GM21423 (cell line): ENCODE data around the gene RHEBL1.
"Not testable (repeated sequence)": the region's sequence is repeated elsewhere in the genome, so short reads cannot be mapped to it uniquely, and the experiment has no call there.

Experiments
- ATAC-seq: cut with Tn5 transposase; IDR thresholded peaks from one replicate; pipeline ENCODE4 v1.9.1; 2021; ENCODE audit warnings: mild to moderate bottlenecking, moderate library complexity; ENCODE audit not compliant: unreplicated experiment

The RHEBL1 gene

DNA sequence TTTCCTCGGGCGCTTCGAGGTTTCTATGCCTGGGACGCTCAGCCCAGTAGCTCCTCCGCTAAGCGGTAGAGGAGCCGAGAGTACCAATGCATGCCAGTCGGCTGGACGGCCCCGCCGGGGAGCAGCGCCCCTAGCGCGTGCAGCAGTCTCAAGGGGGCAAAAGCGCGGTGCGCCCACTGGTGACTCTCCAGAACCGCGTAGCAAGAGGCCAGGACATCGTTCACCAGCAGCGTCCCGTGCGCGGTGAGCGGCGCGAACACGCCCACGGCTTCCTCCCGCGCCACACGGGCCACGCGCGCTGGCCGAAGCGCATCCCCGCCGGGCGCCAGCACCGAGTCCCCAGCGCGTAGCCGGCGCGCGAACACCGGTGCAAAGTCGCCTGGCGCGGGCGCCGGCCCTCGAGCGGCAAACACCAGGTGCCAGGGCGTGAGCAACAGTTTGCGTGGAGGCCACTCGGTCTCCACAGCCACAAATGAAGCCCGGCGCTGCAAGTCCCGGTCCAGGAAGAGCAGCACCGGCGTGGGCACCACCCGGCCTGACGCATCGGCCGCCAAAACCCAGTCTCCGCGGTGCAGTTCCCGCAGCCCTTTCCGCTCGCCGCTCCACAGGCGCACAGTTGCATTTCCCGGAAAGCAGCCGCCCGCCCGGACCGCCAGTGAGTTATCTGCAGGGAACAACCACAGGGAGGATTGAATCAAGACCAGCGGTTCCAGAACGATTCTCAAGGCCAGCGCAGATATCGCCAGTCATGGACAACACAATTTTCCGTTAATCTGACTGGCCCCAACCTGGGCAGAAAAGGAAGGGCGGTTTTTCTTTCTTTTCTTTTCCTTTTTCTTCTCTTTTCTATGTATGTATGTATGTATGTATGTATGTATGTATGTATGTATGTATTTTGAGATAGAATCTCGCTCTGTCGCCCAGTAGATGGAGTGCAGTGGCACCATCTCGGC is 20.3 kb upstream of the RHEBL1 start:
- no peak for ATAC-seq

DNA sequence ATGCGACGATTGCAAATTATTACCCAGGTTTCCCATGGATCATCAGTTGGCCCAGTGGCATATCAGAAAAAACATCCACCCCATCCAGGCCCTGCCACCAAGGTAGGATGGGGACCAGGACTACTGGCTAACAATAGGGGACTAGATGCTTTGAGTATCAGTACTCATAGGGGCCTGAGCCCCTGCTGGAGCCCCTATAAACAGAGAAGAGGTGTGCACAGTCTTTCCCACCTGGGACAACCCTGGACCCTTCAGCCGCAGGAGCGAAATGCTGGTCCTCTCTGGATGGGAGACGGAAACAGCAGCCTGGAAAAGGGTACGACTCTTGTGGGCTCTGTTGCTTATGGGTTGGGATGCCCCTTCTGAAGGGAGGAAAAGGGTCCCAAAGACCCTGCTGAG is 19.2 kb upstream of the RHEBL1 start:
- no peak for ATAC-seq

DNA sequence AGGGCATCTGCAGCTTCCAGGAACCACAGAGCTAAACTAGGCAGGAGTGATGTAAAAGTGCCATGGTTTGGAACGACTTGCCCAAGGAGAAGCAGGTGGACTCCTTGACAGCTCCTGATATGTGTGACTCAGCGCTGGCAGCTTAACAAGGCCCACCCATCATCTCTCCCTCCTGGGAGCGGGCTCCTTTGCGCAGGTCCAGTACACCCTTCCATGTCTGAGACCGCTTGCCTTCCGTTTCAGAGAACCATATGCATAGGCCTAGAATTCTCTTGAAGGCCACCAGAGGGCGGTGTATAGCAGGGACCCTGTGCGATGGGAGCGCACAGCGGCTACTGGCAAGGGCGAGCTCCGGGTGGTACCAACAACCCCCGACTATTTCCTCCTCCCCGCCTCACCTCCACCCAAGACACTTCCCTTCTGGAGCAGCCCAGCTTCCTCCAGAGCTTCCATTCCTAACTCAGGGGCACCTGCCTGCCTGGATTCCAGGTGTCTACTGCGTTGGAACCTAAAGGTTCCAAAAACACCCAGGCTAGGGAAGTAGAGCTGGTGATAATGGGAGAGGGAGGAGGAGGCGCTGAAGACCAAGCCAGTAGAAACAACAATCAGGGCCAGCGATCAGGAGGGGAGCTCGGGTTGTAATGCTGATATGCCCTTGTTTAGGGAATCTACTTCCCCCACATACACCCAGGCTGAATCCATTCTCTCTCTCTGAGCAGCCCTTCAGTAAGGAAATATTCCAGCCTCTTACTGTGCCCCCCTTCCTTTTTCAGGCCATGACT is 18.6 kb upstream of the RHEBL1 start:
- peak; percentile 90 for ATAC-seq

DNA sequence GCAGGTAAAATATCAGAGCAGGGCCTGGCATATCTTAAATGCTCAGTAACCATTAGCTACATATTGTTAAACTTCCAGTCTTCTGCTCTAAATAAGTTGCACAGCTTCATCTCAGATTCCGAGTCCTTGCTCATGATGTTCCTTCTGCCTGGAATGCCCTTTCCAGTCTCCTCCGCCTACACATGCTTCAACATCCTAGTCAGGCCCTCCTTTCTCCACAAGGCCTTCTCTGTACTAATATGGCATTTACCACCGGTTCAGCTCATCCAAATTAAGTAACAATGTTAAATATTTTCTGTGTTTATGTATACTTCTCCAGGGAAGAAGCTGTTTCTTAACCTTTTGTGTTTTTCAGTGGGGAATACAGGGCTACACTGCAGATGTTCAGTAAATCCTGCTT is 16.3 kb upstream of the RHEBL1 start:
- no peak for ATAC-seq

DNA sequence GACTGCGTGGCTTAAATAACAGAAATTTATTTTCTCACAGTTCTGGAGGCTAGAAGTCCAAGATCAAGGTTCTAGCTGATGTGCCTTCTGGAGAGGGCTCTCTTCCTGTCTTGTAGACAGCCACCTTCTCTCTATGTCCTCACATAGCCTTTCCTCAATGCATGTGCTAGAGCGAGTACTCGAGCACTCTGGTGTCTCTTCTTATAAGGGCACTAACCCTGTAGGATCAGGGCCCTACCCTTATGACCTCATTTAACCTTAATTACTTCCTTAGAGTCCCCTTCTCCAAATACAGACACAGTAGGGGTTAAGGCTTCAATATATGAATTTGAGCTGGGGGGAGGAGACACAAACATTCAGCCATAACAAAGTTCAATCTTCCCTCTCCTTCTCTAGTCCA is 14.7 kb upstream of the RHEBL1 start:
- no peak for ATAC-seq

DNA sequence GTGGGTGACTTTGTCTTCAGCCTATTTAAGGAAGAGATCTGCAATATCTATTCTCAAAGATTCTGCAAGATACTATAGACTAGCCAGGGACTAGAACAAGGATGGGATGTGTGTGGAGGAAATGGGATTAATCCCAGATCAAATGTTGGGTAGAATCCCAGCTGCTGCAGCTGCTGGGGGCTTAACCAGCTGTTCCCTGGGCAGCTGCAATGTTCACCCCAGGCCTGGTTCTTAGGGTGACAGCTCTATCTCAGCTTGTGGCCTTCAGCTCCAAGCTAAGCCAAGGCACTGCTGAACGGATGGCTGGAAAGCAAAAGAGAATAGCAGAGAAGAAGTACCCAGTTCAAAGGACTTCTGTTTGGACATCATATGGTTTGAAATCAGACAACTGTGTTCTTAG is 10.0 kb upstream of the RHEBL1 start:
- ATAC-seq: no peak

DNA sequence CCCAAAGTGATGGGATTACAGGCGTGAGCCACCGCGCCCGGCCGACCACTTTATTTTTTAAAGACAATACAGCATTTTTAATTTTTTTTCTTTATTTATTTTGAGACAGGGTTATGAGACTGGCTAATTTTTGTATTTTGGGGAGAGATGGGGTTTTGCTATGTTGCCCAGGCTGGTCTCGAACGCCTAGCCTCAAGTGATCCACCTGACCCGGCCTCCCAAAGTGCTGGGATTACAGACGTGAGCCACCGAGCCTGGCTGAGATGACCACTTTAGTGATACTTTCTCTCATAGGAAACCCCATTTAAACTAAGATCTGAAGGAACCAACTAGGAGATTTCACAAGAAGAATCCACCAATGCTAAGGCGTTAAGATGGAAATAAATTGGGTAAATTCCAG is 1.2 kb upstream of the RHEBL1 start:
- no peak for ATAC-seq

DNA sequence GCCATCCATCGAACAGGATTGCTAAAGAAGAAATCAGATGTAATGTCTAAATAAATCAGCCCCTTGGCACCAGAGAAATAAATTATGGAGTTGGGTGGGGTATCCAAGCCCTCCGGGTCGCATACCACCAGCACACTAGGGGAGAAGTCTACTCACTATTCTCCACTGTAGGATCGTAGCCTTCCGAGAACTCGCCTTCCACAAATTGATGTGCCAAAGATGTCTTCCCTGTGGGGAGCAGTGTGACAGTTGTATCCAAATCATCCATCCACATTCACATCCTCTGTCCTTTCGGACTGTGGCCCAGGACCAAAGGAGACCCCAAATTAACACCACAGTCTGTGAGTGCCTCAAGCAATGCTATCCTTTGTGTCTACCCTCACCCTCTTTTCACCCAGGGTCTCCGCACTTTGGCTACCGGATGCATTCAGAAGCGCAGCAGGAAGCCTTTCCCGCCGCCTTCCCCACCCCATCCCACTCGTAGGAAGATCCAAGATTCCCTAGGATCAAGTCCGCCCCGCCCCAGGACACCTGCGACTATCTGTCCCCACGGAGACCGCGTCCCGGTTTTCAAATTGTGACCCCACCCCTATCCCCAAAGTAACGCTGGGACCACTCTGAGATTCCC is 786 bp downstream of the RHEBL1 start:
- ATAC-seq: no peak

DNA sequence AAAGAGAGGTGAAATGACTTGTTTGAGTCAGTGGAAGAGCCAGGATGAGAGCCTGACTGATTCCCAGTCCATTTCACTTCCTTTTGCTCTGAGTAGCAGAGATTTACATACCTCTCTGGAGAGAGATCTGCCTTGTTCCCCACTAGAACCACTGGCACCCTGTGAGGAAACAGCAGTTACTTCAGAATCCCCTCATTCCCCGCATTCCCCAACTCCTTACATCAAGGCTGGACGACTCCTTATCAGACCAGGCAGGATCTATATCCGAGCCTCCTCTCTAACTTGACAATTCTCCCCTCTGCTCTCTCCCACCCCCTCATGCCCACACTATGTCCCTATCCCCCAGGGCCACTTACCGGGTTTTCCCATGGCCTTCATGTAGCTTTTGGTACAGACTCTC is 3.7 kb downstream of the RHEBL1 start:
- no peak for ATAC-seq

DNA sequence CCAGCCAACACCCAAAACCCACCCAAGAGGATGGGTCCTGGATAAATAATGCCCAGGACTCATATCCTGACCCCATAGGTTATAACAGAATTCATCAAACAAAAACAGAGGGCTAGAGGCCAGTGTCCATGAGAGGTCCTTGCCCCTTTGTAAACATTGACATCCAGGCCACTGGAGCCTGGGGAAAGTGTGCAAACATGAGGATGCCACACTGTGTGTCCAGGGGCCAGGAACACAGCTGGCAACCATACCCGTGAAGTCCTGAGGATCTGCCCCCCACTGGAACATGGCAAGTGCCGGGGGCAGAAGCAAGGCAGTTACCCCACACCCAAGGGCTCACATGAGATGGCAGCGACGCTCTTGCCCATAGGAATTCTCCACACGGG is 5.0 kb downstream of the RHEBL1 start:
- no peak for ATAC-seq

DNA sequence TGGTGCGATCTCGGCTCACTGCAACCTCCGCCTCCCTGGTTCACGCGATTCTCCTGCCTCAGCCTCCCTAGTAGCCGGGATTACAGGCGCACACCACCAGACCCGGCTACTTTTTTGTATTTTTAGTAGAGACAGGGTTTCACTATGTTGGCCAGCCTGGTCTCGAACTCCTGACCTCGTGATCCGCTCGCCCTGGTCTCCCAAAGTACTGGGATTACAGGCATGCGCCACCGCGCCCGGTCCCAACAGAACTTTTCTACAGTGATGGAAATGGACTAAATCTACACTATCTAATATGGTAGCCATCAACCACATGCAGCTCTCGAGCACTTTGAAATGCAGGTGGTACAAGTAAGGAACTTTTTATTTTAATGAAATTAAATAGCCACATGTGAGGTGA is 7.9 kb downstream of the RHEBL1 start:
- not testable (repeated sequence) for ATAC-seq

DNA sequence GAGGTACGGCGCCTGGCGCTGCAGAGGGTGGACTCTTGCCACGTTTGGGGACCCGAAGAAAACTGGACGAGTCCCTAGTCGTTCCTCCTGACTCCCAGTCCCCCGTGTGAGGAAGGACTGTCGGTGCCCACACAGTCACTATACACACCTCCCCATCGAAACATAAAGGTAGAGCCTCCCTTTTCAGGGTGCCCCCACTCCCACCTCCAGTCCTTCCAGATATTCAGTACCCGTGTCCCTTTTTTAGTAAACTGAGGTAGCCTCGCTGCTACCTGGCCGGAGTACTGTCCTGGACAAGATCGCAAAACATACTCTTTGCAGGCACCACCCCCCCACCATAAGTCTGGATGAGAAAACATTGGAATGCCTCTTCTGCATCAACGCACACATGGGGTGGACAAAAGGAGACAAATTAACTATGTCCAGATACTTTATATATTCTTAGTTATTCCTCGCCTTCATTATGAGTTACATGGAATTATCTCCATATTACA is 8.6 kb downstream of the RHEBL1 start:
- no peak for ATAC-seq

DNA sequence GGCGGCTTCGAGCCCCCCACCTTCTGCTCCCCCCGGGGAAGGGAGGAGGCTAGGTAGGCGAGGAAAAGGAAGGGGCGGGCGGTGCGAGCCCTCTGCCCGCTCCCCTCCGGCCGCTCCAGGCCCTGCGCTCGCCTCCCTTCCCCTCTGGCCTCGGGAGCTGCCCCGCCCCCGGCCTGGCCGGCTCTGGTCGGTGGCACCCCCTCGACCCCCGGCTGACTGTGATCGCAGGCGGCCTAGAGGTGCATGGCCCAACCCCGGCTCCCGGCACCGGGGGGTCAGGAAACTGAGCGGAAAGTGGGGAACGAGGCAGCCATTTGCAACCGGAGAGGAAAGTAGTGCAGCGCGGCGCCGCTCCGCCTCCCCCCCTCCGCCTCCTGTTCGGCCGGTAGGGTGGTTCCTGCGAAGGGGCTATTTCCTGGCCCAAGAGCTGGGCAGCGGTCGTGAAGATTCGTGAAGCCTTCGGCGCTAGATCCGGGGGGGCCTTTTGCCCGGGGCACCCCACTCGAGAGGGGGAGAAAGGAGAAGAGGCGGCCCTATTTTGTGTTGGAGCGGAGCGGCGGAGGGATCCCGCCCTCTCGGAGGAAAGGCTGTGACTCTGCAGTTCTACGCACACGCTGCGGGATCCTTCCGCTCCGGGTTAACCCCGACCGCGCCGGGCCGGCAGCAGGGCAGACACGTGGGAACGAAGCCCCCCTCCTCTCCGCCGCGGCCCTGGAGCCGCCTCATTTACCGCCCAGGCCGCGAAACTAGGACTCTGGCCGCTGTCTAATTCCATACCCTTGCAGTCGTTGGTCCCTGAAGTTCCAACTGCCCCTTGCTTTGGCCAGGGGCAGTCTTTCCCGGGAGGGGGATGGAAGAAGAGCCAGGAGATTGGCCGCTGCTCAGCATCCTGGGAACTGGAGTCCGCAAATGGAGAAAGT is 9.3 kb downstream of the RHEBL1 start, which contains the start of gene KMT2D:
KMT2D (minus strand) TSS at position 558 of the 920 bp plus-strand sequence. CDS start 5,470 bp downstream, outside the sequence.
- ATAC-seq: peak; percentile 57

DNA sequence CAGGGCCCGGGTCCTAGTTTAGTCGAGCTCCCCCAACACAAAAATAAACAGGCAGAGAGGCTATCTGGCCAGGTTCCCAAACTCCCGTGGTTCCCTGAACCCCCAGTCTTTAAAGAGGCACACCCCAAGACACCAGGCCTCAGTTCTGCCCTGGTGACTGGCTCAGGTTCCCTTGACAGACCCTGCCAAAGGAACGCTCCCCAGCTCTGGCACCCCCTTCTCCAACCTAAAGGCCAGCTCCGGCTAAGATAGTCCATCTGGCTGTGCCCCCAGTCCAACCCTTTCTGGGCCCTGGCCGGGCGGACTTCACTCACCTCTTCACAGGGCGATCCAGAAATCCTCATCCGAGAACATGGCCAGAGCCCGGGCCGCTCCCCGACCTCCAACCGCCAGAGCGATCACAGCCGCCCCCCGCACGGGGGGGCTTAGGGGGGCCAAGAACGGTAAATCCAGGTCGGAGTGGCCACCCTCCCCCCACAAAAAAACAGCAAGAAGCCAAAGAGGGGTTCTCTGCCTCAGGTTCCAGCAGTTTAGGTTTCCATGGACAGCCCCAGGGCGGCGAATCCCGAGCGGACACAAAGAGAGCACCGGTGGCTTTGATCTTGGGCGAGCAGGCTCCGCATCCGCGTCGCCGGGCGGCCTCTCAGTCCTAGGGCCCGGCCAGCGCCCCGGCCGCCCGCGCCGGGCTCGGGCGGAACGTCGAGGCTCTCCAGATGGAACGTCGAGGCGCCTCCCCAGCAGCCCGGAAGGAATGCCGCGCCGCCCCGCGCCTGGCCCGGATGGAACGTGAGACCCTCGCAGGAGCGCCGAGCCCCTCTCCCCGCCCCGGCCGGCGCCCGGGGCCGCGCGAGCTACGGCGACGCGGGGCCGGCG is 10.2 kb downstream of the RHEBL1 start:
- ATAC-seq: peak; percentile 9

DNA sequence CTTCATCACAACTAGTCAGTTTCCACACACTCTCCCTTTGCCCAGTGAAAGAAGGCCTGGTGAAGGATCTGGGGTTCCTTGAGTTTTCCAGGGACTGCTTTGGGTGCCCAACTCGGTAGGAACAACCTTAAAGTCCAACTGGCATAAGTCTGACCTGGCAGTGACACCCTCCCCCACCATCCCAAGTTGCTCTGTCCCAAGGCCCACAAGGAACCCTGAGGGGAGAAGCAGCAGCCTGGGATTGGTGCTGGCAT is 10.8 kb downstream of the RHEBL1 start:
- no peak for ATAC-seq

DNA sequence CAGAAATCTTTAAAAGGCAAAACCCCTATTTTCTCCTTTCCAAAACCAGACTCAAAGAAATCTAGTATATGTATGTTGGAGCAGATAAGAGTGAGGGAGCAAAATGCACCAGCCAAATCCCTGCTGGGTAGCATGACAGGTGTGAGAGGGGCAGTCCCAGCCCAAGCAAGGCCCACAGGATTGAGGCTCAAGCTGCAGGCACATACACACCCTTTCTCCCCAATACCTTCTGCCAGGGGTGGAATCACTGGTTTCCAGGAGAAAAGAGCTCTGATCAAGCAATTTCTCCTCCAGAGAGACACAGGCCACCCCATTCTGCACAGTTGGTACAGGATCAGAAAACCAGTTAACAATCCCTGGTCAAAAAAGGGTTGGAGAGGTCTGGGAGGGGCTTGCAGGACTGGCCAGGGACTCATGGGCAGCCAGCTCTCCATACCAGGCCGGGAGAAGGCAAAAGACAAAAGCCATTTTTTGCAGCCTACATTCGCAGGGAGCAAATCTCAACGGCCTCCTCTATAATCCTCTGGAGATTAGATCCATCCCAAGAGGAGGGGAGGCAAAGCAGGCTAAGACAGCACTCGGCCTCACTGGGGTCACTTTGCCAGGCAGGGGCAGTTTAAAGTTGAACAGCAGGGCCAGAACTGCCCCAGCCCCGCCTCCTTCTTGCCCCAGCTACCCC is 11.3 kb downstream of the RHEBL1 start:
- no peak for ATAC-seq

DNA sequence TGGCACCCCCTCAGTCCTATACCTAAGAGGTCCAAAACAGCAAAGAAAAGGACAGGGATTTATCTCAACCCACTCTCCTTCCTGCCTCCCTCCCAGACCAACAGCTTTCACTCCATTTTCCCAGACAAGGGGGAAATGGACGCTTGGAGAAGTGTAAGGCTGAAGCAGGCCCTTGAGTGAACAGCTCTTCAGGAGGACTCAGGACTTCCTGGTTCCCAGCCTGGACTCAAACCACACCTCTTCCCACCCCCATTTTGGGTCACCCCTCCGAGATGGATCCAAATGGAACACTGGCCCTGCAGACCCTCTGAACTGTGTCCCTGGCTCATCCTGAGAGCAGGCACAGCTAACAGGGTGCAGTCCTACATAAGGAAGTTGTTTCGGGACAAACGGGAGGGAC is 11.9 kb downstream of the RHEBL1 start:
- no peak for ATAC-seq

DNA sequence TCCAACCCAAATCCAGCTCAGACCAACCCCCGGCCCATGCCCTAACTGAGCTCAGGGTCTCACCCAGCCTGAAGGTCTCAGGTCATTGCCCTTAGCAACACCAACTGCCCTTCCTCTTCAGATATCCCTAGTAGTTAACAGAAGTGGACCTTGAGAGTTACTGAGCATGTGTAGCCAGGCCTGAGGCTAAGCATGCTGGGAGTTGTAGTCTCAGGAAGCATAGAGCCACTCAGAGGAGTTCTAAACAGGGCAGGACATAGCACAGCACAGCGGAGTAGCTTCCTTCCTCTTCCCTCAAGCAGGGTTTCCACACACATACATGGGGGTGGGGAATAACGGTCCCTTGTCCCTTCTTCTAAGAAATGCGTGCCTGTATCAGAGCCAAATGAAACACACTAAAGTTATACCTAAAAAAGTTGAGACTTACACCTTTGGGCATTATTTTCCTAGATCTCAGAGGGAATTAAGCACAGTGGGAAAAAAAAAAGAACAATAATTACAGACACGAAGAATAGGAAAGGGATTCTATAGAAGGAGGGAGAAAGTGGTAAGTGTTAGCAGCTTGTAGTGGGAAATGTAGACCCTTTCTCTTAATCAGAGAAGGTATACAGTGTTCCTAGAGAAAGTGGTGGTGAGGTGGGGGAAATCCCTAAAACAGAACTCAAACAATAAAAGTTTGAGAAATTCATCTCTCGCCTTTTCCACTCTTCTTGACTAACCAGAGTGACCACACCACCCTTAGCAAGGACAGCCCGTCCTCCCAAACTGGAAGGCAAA is 13.6 kb downstream of the RHEBL1 start:
- ATAC-seq: peak; percentile 52
